PC-9 (cell line): ENCODE measurements around the gene GOLGA8T. TPM values are rescaled to one million over a fixed set of nuclear protein-coding genes. Genes with fewer than 3 reads are reported as not detected.
"Not testable (repeated sequence)": the region's sequence is repeated elsewhere in the genome, so short reads cannot be mapped to it uniquely, and the experiment has no call there.

Experiments used
- BruUV-seq: library from RNA; stranded (reverse); fragments of 400-500 nt; replicated peaks from 2 replicates; lab custom pipeline; 2021; lab: Mats Ljungman, UMichigan
- CTCF ChIA-PET: fragments of 300-600 bp; sonication (Branson Sonifier 250); formaldehyde crosslinking; loops from one replicate; lab custom pipeline; 2022; ENCODE audit warnings: antibody characterized with exemption; lab: Charles Lee
- POLR2A ChIA-PET: fragments of 300-600 bp; sonication (Branson Sonifier 250); formaldehyde crosslinking; loops from one replicate; lab custom pipeline; 2022; ENCODE audit warnings: antibody characterized with exemption; ENCODE audit not compliant: unreplicated experiment; lab: Charles Lee
- DNase-seq, 2 experiments: peaks; one replicate each; pipeline versions ENCODE4 v3.0.0 to v3.0.0-alpha.2; 2015 to 2022; ENCODE audit warnings: mixed read lengths in 1 of 2
- H2AFZ ChIP-seq: fragments of 200-600 bp; sonication (generic); 2 replicates; pipeline ENCODE4 v1.8.1; 2017; ENCODE audit warnings: antibody characterized with exemption
- H3F3A ChIP-seq: fragments of 200-600 bp; sonication (generic); 2 replicates; pipeline ENCODE4 v1.8.1; 2017; ENCODE audit warnings: antibody characterized with exemption, mild to moderate bottlenecking, low read depth; ENCODE audit not compliant: insufficient read depth
- H3K27ac ChIP-seq: fragments of 200-600 bp; sonication (generic); 2 replicates; pipeline ENCODE4 v1.6.1; 2016; ENCODE audit warnings: mixed run types
- H3K27me3 ChIP-seq: fragments of 200-600 bp; sonication (generic); 2 replicates; pipeline ENCODE4 v1.6.1; 2016; ENCODE audit warnings: low read depth, mixed run types; ENCODE audit not compliant: insufficient read depth
- H3K36me3 ChIP-seq: fragments of 200-600 bp; sonication (generic); 2 replicates; pipeline ENCODE4 v1.6.1; 2016; ENCODE audit warnings: low read depth, mixed run types
- H3K4me1 ChIP-seq: fragments of 200-600 bp; sonication (generic); replicated peaks from 2 replicates; pipeline ENCODE4 v1.6.1; 2016; ENCODE audit warnings: mixed run types; ENCODE audit not compliant: insufficient read depth
- H3K4me2 ChIP-seq: fragments of 200-600 bp; sonication (generic); 2 replicates; pipeline ENCODE4 v1.6.1; 2017; ENCODE audit warnings: mixed run types
- H3K4me3 ChIP-seq: fragments of 200-600 bp; sonication (generic); 2 replicates; pipeline ENCODE4 v1.6.1; 2016; ENCODE audit warnings: mixed run types
- H3K79me2 ChIP-seq: fragments of 200-600 bp; sonication (generic); 2 replicates; pipeline ENCODE4 v1.6.1; 2017; ENCODE audit warnings: low read depth, mixed run types
- H3K9me2 ChIP-seq: fragments of 200-600 bp; sonication (generic); 2 replicates; pipeline ENCODE4 v1.8.1; 2017; ENCODE audit warnings: mild to moderate bottlenecking; ENCODE audit not compliant: insufficient read depth
- H3K9me3 ChIP-seq: fragments of 200-600 bp; sonication (generic); 2 replicates; pipeline ENCODE4 v1.8.1; 2016; ENCODE audit warnings: low read depth; ENCODE audit not compliant: insufficient read depth
- H4K20me1 ChIP-seq: fragments of 200-600 bp; sonication (generic); 2 replicates; pipeline ENCODE4 v1.8.1; 2017; ENCODE audit not compliant: insufficient read depth
- CTCF ChIP-seq: fragments of 200-600 bp; sonication (generic); conservative IDR thresholded peaks from 2 replicates; pipeline ENCODE4 v1.6.1; 2017; ENCODE audit warnings: mixed run types, antibody characterized with exemption, mild to moderate bottlenecking, moderate library complexity
- intact Hi-C: fragments of 100-400 bp; cut with micrococcal nuclease; formaldehyde crosslinking; loops from one replicate; pipeline ENCODE4 v1.10.0; 2022; ENCODE audit not compliant: unreplicated experiment
- total RNA-seq: library from RNA; stranded (reverse); gene quantifications from 2 replicates; pipeline ENCODE4 v1.2.3, GENCODE V29; 2021

GOLGA8T gene
- total RNA-seq, 1 experiment from 2014 or later: not detected

- CTCF ChIA-PET, H3K4me1 ChIP-seq, DNase-seq, H3F3A ChIP-seq, H3K9me3 ChIP-seq, POLR2A ChIA-PET, H3K4me3 ChIP-seq, H2AFZ ChIP-seq, H3K36me3 ChIP-seq, H3K27ac ChIP-seq, intact Hi-C loops, H4K20me1 ChIP-seq, H3K4me2 ChIP-seq, H3K9me2 ChIP-seq, H3K27me3 ChIP-seq, BruUV-seq, H3K79me2 ChIP-seq: not testable (repeated sequence)
- peak; percentile 37; the same call in 1 of the 2 replicates for TF ChIP-seq CTCF
These were observed 4.8 kb upstream of the GOLGA8T start for GRCh38 chr15:30130066-30130465.

DNA sequence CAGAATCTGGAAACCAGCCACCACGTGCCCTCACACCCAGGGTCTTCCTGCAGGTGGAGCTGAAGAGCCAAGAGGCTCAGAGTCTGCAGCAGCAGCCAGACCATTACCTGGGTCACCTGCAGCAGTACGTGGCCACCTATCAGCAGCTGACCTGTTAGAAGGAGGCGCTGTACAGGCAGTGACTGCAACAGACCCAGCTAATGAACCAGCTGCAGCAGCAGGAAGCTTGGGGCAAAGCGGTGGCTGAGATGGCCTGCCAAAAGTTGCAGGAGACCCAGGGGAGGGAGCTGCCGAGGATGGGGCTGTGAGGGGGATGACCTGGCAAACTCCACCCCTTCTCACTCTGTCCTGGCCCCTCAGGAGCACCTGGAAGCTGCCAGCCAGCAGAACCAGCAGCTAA is 8.4 kb downstream of the GOLGA8T start:
- H3K4me1 ChIP-seq, H3K4me2 ChIP-seq, H3K9me3 ChIP-seq, H3K79me2 ChIP-seq, CTCF ChIA-PET, H3K9me2 ChIP-seq, H3K4me3 ChIP-seq, H4K20me1 ChIP-seq, H2AFZ ChIP-seq, POLR2A ChIA-PET, DNase-seq, BruUV-seq, H3K27me3 ChIP-seq, intact Hi-C loops, H3K27ac ChIP-seq, H3K36me3 ChIP-seq, H3F3A ChIP-seq: not testable (repeated sequence)

DNA sequence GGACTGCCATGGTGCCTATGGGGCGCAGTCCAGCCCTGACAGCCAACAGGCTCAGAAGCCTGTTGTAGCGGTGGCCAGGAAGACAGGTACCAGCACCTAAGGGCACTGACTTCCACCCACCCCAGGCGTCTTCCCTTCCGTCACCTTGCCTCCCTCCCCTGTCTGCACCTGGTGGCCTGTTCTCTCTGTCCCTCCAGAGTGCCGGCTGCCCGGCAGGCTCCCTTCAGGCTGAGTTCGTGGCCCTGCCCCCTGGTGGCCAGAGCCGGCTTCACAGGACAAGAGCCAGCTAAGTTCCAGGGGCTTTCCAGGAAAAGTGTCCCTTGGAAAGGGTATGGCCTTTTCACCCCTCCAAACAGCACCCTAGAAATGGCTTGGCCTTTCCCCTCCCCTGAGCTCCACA is 15.0 kb downstream of the GOLGA8T start:
- H3K27ac ChIP-seq, H3K4me1 ChIP-seq, H3F3A ChIP-seq, CTCF ChIA-PET, H3K4me3 ChIP-seq, H3K9me2 ChIP-seq, H3K36me3 ChIP-seq, H3K9me3 ChIP-seq, POLR2A ChIA-PET, H3K79me2 ChIP-seq, H2AFZ ChIP-seq, BruUV-seq, DNase-seq, H3K4me2 ChIP-seq, H4K20me1 ChIP-seq, intact Hi-C loops, H3K27me3 ChIP-seq: not testable (repeated sequence)

DNA sequence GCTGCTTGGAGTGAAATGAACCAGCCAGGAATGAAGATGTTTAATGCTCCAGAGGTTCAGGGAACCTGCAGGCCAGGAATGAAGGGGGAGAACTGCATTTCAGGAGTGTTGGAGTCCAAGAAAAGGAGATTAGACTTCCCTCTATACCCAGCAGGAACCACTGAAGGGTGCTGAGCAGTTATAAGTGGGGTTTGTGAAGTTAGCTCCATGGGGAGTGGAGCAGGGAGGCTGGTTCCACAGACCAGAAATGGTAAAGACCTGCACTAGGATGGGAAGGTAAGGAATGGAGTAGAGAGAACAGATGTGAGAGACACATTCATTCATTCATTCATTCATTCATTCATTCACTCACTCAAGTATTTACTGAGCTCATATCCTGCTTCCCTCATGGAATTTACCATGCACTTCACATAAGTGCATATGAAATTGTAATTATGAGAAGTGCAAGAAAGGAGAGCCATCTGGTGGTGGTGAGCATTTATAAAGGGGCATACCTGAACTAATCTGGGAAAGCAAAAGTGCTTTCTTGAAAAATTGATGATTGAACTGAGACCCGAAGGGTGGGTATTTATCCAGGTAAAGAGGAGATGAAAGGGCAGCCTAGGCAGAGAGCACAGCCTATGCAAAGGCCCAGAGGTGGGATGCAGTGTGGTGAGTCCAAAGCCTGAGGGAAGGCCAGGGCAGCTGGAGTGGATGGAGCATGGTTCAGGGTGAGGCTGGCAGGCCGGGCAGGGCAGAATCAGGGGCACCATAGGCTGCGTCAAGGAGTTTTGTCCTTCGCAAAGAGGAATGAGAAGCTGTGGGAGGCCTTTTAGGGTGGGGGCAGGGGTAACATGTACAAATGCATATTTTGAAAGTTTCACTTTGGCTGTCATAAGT is 27.9 kb downstream of the GOLGA8T start:
- H3K9me3 ChIP-seq, H3K9me2 ChIP-seq, H3K4me2 ChIP-seq, BruUV-seq, H3K4me3 ChIP-seq, H3F3A ChIP-seq, H3K4me1 ChIP-seq, H3K27me3 ChIP-seq, intact Hi-C loops, H4K20me1 ChIP-seq, POLR2A ChIA-PET, H3K36me3 ChIP-seq, DNase-seq, H3K27ac ChIP-seq, CTCF ChIA-PET, H2AFZ ChIP-seq, H3K79me2 ChIP-seq: not testable (repeated sequence)

DNA sequence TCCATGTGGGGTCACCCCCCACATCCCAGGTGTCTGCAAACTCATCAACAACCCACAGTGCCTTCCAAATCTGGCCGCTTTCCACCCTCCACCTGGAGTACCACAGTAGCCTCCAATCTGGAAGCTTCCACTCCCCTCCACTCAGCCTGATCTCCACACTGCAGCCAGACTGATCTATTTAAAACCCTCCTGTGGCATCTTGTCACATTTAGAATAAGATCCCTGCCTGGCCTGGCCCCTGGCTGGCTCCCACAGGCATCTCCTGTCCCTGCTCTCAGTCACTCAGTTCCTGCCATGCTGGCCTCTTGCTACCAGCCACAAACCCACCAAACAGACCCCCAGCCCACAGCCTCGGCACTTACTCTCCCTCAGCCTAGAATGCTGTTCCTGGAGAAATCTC is 28.9 kb downstream of the GOLGA8T start:
- H3K36me3 ChIP-seq, H2AFZ ChIP-seq, H3K27me3 ChIP-seq, CTCF ChIA-PET, H3K79me2 ChIP-seq, H3F3A ChIP-seq, H3K9me2 ChIP-seq, H3K4me1 ChIP-seq, POLR2A ChIA-PET, H3K4me2 ChIP-seq, BruUV-seq, H4K20me1 ChIP-seq, H3K9me3 ChIP-seq, intact Hi-C loops, DNase-seq, H3K4me3 ChIP-seq, H3K27ac ChIP-seq: not testable (repeated sequence)

- H3K9me2 ChIP-seq, BruUV-seq, H3K4me1 ChIP-seq, H3K4me2 ChIP-seq, DNase-seq, H3K27me3 ChIP-seq, H3F3A ChIP-seq, H2AFZ ChIP-seq, H3K9me3 ChIP-seq, H3K79me2 ChIP-seq, POLR2A ChIA-PET, CTCF ChIA-PET, H3K4me3 ChIP-seq, intact Hi-C loops, H3K36me3 ChIP-seq, H4K20me1 ChIP-seq, H3K27ac ChIP-seq: not testable (repeated sequence)
These were observed 29.4 kb downstream of the GOLGA8T start for GRCh38 chr15:30164257-30164656.

DNA sequence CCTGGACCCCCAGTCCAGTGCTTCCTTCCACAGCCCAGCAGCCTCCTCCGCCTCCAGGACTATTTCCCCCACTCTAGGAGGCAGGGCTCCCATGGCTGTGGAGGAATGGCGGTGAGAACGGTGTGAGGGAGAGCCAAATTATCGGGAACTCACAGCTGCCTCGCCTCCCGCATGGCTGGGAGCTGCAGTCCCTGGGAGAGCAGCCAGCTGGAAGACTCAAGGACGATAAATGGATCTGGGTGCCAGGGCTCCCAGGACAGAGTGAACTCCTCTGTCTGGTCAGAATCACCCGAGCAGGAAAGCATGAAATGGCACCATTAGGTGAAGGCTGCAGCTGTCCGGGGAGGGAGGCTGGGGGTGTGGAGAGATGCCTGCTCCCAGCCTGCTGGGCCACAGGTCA is 32.6 kb downstream of the GOLGA8T start:
- H2AFZ ChIP-seq, H3K4me1 ChIP-seq, H3K4me2 ChIP-seq, H3K4me3 ChIP-seq, POLR2A ChIA-PET, H3K9me3 ChIP-seq, H3K9me2 ChIP-seq, DNase-seq, H3K36me3 ChIP-seq, BruUV-seq, CTCF ChIA-PET, H3K27ac ChIP-seq, H3F3A ChIP-seq, H3K79me2 ChIP-seq, intact Hi-C loops, H3K27me3 ChIP-seq, H4K20me1 ChIP-seq: not testable (repeated sequence)
